ENCODE measurements around the gene APBB2.

- no peak for TF ChIP-seq CTCF (IDR thresholded peaks at IDR 0.05)
- no peak for TF ChIP-seq POLR2A (IDR thresholded peaks at IDR 0.05; ENCODE audit: low read depth)
- TF ChIP-seq EP300 (IDR thresholded peaks at IDR 0.05) = no peak
Observed at GRCh38 chr4:41236508-41236907, 22.2 kb upstream of the APBB2 start.

Data from esophagus muscularis mucosa (tissue), 4 donors.